B cell (primary cell): ENCODE data around the gene ZC3H10.

Source experiments
- EZH2 ChIP-seq: IDR thresholded peaks from 2 replicates; pipeline ENCODE4 v1.6.1; 2012; ENCODE audit warnings: borderline replicate concordance, low read depth, mild to moderate bottlenecking, moderate library complexity, low read length; ENCODE audit not compliant: insufficient read depth, poor library complexity, severe bottlenecking
- TF ChIP-seq, protein P1 (sequence below): fragments of 200-600 bp; IDR thresholded peaks from one replicate; pipeline ENCODE4 v1.8.0; 2022; ENCODE audit warnings: antibody characterized with exemption, mild to moderate bottlenecking

- TF ChIP-seq, protein P1, sequence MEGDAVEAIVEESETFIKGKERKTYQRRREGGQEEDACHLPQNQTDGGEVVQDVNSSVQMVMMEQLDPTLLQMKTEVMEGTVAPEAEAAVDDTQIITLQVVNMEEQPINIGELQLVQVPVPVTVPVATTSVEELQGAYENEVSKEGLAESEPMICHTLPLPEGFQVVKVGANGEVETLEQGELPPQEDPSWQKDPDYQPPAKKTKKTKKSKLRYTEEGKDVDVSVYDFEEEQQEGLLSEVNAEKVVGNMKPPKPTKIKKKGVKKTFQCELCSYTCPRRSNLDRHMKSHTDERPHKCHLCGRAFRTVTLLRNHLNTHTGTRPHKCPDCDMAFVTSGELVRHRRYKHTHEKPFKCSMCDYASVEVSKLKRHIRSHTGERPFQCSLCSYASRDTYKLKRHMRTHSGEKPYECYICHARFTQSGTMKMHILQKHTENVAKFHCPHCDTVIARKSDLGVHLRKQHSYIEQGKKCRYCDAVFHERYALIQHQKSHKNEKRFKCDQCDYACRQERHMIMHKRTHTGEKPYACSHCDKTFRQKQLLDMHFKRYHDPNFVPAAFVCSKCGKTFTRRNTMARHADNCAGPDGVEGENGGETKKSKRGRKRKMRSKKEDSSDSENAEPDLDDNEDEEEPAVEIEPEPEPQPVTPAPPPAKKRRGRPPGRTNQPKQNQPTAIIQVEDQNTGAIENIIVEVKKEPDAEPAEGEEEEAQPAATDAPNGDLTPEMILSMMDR, result no peak
- no peak for TF ChIP-seq EZH2
Measured at GRCh38 chr12:56169229-56169759, 51.2 kb downstream of the ZC3H10 start.
